KMS-11 (cell line): ENCODE results near the gene MSH3.

Experiments
- H2AFZ ChIP-seq: fragments of 200-600 bp; sonication (generic); 2 replicates; pipeline ENCODE4 v1.6.1; 2016; ENCODE audit warnings: antibody characterized with exemption, mixed run types, low read depth
- H3K27ac ChIP-seq: fragments of 200-600 bp; sonication (generic); 2 replicates; pipeline ENCODE4 v1.6.1; 2016; ENCODE audit warnings: mild to moderate bottlenecking, mixed run types
- H3K27me3 ChIP-seq: fragments of 200-600 bp; sonication (generic); 2 replicates; pipeline ENCODE4 v1.6.1; 2017; ENCODE audit warnings: mild to moderate bottlenecking, low read depth, mixed run types, moderate library complexity; ENCODE audit not compliant: insufficient read depth
- H3K36me3 ChIP-seq: fragments of 200-600 bp; sonication (generic); 2 replicates; pipeline ENCODE4 v1.6.1; 2017; ENCODE audit warnings: mild to moderate bottlenecking, mixed run types; ENCODE audit not compliant: insufficient read depth
- H3K4me1 ChIP-seq: fragments of 200-600 bp; sonication (generic); 2 replicates; pipeline ENCODE4 v1.6.1; 2016; ENCODE audit warnings: mild to moderate bottlenecking, low read depth, mixed run types; ENCODE audit not compliant: poor library complexity, severe bottlenecking
- H3K4me2 ChIP-seq: fragments of 200-600 bp; sonication (generic); 2 replicates; pipeline ENCODE4 v1.7.0; 2016; ENCODE audit warnings: mild to moderate bottlenecking, mixed run types
- H3K4me3 ChIP-seq: fragments of 200-600 bp; sonication (generic); IDR thresholded peaks from 2 replicates; pipeline ENCODE4 v1.6.1; 2017; ENCODE audit warnings: low read depth, low read length, mixed read lengths; ENCODE audit not compliant: insufficient read depth
- H3K79me2 ChIP-seq: fragments of 200-600 bp; sonication (generic); 2 replicates; pipeline ENCODE4 v1.6.1; 2016; ENCODE audit warnings: low read depth, mixed run types; ENCODE audit not compliant: insufficient read depth
- H3K9ac ChIP-seq: fragments of 200-600 bp; sonication (generic); 2 replicates; pipeline ENCODE4 v1.6.1; 2016; ENCODE audit warnings: mild to moderate bottlenecking, mixed run types
- H4K20me1 ChIP-seq: fragments of 200-600 bp; sonication (generic); 2 replicates; pipeline ENCODE4 v1.6.1; 2016; ENCODE audit warnings: mild to moderate bottlenecking, mixed run types; ENCODE audit not compliant: insufficient read depth
- CTCF ChIP-seq: fragments of 200-600 bp; sonication (generic); conservative IDR thresholded peaks from 2 replicates; pipeline ENCODE4 v1.6.1; 2017; ENCODE audit warnings: low read depth, mild to moderate bottlenecking, antibody characterized with exemption, low read length, moderate library complexity, mixed read lengths

The MSH3 gene

GRCh38 chr5:80866371-80866770 lies 211.9 kb downstream of the MSH3 start:
- H3K27me3 ChIP-seq: no peaks in the 10 kb centered on the region
- no peaks in the 10 kb centered on the region for H3K4me1 ChIP-seq
- no peaks in the 10 kb centered on the region for H3K36me3 ChIP-seq
- TF ChIP-seq CTCF: no peak
- no peak overlapping the region for H3K9ac ChIP-seq
- H3K4me2 ChIP-seq: no peak overlapping the region
- H3K79me2 ChIP-seq: no peaks in the 10 kb centered on the region
- no peak overlapping the region for H3K4me3 ChIP-seq
- H3K27ac ChIP-seq: no peak overlapping the region
- no peaks in the 10 kb centered on the region for H4K20me1 ChIP-seq
- H2AFZ ChIP-seq: no peak overlapping the region

- H3K9ac ChIP-seq: no peak overlapping the region
- no peaks in the 10 kb centered on the region for H3K4me1 ChIP-seq
- H2AFZ ChIP-seq: no peak overlapping the region
- H3K4me3 ChIP-seq: no peak overlapping the region
- H4K20me1 ChIP-seq: no peaks in the 10 kb centered on the region
- H3K27me3 ChIP-seq: no peaks in the 10 kb centered on the region
- no peak overlapping the region for H3K4me2 ChIP-seq
- H3K36me3 ChIP-seq: no peaks in the 10 kb centered on the region
- H3K79me2 ChIP-seq: no peaks in the 10 kb centered on the region
- H3K27ac ChIP-seq: no peak overlapping the region
- TF ChIP-seq CTCF: no peak
Measured at GRCh38 chr5:80867233-80867632, 212.8 kb downstream of the MSH3 start.

GRCh38 chr5:80870442-80870841 lies 216.0 kb downstream of the MSH3 start:
- no peak for TF ChIP-seq CTCF
- no peaks in the 10 kb centered on the region for H4K20me1 ChIP-seq
- no peak overlapping the region for H3K4me2 ChIP-seq
- no peaks in the 10 kb centered on the region for H3K79me2 ChIP-seq
- H3K4me1 ChIP-seq: no peaks in the 10 kb centered on the region
- no peak overlapping the region for H2AFZ ChIP-seq
- H3K27ac ChIP-seq: no peak overlapping the region
- H3K4me3 ChIP-seq: no peak overlapping the region
- no peak overlapping the region for H3K9ac ChIP-seq
- no peaks in the 10 kb centered on the region for H3K27me3 ChIP-seq
- no peaks in the 10 kb centered on the region for H3K36me3 ChIP-seq

- Histone ChIP-seq H3K4me1 (no peaks in the 10 kb centered on the region), H2AFZ (no peak overlapping the region), H3K4me2 (no peak overlapping the region), H3K27ac (no peak overlapping the region), H3K36me3 (no peaks in the 10 kb centered on the region), H3K79me2 (no peaks in the 10 kb centered on the region), H4K20me1 (no peaks in the 10 kb centered on the region), H3K9ac (no peak overlapping the region), H3K4me3 (no peak overlapping the region), H3K27me3 (no peaks in the 10 kb centered on the region)
- TF ChIP-seq CTCF: no peak
Measured at GRCh38 chr5:80871541-80871961, 217.1 kb downstream of the MSH3 start.
